Measurements from ENCODE around the gene OSMR.

OSMR gene

DNA sequence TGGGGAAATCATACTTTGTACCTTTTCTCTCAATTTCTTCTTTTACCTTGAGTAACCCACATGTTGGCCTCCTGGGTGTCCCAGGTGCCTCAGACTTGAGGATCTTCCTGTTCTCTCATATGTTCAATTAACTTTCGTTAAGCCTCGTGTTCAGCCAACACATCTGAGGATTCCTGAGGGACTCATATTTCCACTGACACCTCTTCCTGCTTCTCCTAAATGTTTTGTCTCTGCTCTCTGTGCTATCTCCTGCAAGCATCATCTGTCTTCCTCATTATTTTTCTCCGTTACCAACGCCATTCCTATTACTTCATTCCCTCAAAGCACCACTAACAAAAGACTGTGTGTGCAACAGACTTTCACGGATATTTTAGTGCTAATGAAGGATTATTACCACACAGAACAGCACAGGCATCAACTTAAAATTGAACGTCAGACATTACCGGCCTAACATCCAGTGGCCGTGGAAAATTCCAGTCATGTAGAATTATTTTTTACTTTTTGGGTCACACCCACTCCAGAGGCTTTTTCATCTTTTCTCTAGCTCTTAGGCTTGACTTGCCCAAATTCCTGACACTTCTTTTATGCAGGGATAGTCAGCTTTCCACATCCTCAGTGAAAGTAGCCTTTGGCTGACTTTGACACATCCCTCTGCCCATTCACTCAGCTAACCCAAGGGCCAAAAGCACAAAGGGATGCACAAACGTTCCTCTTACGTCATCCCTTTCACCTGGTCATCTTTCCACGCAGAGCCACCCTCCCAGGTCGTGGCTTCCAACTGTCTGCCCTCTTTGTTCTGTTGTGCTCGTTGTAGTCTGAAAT lies 46.0 kb upstream of the OSMR start:
- Histone ChIP-seq H3K9me3 (ENCODE audit: insufficient read depth, low read depth, low read length) (no peaks in the 10 kb centered on the region), H3K27me3 (ENCODE audit: insufficient read depth, low read length, poor library complexity, severe bottlenecking) (no peaks in the 10 kb centered on the region), H3K4me1 (ENCODE audit: insufficient read depth, low read length, poor library complexity, severe bottlenecking) (no peaks in the 10 kb centered on the region), H3K9me2 (replicated peaks; ENCODE audit: low read depth, low read length) (no peaks in the 10 kb centered on the region), H2AFZ (ENCODE audit: low read length) (no peak overlapping the region), H3K4me2 (ENCODE audit: low read depth, low read length, poor library complexity, severe bottlenecking) (no peak overlapping the region), H3K9ac (ENCODE audit: low read depth, low read length, poor library complexity, severe bottlenecking) (no peak overlapping the region), H4K20me1 (ENCODE audit: insufficient read depth, low read length, poor library complexity, severe bottlenecking) (no peaks in the 10 kb centered on the region), H3K36me3 (ENCODE audit: insufficient read depth, low read length) (no peaks in the 10 kb centered on the region), H3K79me2 (ENCODE audit: insufficient read depth, low read length) (no peaks in the 10 kb centered on the region), H3K4me3 (ENCODE audit: low read length, poor library complexity, severe bottlenecking) (no peak overlapping the region), H3F3A (ENCODE audit: low read depth) (no peaks in the 10 kb centered on the region)
- TF ChIP-seq, protein P1, sequence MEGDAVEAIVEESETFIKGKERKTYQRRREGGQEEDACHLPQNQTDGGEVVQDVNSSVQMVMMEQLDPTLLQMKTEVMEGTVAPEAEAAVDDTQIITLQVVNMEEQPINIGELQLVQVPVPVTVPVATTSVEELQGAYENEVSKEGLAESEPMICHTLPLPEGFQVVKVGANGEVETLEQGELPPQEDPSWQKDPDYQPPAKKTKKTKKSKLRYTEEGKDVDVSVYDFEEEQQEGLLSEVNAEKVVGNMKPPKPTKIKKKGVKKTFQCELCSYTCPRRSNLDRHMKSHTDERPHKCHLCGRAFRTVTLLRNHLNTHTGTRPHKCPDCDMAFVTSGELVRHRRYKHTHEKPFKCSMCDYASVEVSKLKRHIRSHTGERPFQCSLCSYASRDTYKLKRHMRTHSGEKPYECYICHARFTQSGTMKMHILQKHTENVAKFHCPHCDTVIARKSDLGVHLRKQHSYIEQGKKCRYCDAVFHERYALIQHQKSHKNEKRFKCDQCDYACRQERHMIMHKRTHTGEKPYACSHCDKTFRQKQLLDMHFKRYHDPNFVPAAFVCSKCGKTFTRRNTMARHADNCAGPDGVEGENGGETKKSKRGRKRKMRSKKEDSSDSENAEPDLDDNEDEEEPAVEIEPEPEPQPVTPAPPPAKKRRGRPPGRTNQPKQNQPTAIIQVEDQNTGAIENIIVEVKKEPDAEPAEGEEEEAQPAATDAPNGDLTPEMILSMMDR (conservative IDR thresholded peaks at IDR 0.05; ENCODE audit: low read length): no peak
- TF ChIP-seq EZH2phosphoT487 (IDR thresholded peaks at IDR 0.05; ENCODE audit: borderline replicate concordance): no peak

DNA sequence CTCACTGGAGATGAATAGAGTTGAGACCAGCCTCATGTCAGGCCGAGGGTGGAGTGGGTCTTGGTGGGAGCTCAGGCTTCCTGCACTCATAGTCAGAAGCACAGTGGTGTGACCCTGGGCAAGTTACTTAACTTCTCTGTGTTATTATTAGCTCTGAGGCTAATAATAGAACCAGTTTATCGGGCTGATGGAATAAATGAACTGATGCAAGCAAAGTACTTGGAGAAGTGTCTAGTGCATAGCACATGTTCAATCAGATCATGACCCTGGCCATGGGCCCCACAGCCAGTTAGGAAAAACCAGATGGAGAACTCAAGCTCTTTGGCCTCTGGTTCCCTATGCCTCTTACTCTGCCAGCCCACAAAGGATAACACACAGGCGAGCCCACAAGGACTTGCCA lies 45.3 kb upstream of the OSMR start:
- no peaks in the 10 kb centered on the region for H3F3A ChIP-seq (ENCODE audit: low read depth)
- no peaks in the 10 kb centered on the region for H3K36me3 ChIP-seq (ENCODE audit: insufficient read depth, low read length)
- H3K9ac ChIP-seq (ENCODE audit: low read depth, low read length, poor library complexity, severe bottlenecking): no peak overlapping the region
- H3K4me3 ChIP-seq (ENCODE audit: low read length, poor library complexity, severe bottlenecking): no peak overlapping the region
- no peak overlapping the region for H2AFZ ChIP-seq (ENCODE audit: low read length)
- H3K4me1 ChIP-seq (ENCODE audit: insufficient read depth, low read length, poor library complexity, severe bottlenecking): no peaks in the 10 kb centered on the region
- no peak for TF ChIP-seq EZH2phosphoT487 (IDR thresholded peaks at IDR 0.05; ENCODE audit: borderline replicate concordance)
- TF ChIP-seq, protein P1 (conservative IDR thresholded peaks at IDR 0.05; ENCODE audit: low read length): no peak
- no peaks in the 10 kb centered on the region for H3K9me3 ChIP-seq (ENCODE audit: insufficient read depth, low read depth, low read length)
- H3K27me3 ChIP-seq (ENCODE audit: insufficient read depth, low read length, poor library complexity, severe bottlenecking): no peaks in the 10 kb centered on the region
- H3K9me2 ChIP-seq (replicated peaks; ENCODE audit: low read depth, low read length): no peaks in the 10 kb centered on the region
- H3K4me2 ChIP-seq (ENCODE audit: low read depth, low read length, poor library complexity, severe bottlenecking): no peak overlapping the region
- H4K20me1 ChIP-seq (ENCODE audit: insufficient read depth, low read length, poor library complexity, severe bottlenecking): no peaks in the 10 kb centered on the region
- H3K79me2 ChIP-seq (ENCODE audit: insufficient read depth, low read length): no peaks in the 10 kb centered on the region

DNA sequence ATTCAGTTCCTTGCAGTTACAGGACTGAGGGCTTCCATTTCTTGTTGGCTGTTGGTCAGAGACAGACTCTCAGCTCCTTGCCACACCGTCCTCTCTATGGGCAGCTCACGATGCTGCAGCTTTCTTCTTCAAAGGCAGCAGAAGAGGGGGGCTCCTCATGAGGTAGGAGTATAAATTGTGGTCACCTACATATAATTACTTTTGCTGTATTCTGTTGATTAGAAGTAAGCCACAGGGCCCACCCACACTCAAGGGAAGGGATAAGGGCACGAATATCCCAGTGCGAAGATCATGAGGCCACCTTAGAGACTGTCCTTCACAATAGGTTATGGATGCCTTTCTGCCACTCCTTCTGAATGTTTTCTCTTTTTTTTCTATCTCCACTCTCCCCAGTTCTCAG lies 43.7 kb upstream of the OSMR start:
- H3K9me3 ChIP-seq (ENCODE audit: insufficient read depth, low read depth, low read length): no peaks in the 10 kb centered on the region
- no peak overlapping the region for H2AFZ ChIP-seq (ENCODE audit: low read length)
- no peaks in the 10 kb centered on the region for H3K36me3 ChIP-seq (ENCODE audit: insufficient read depth, low read length)
- H4K20me1 ChIP-seq (ENCODE audit: insufficient read depth, low read length, poor library complexity, severe bottlenecking): no peaks in the 10 kb centered on the region
- no peaks in the 10 kb centered on the region for H3F3A ChIP-seq (ENCODE audit: low read depth)
- no peaks in the 10 kb centered on the region for H3K4me1 ChIP-seq (ENCODE audit: insufficient read depth, low read length, poor library complexity, severe bottlenecking)
- no peaks in the 10 kb centered on the region for H3K79me2 ChIP-seq (ENCODE audit: insufficient read depth, low read length)
- TF ChIP-seq EZH2phosphoT487 (IDR thresholded peaks at IDR 0.05; ENCODE audit: borderline replicate concordance): no peak
- TF ChIP-seq, protein P1 (conservative IDR thresholded peaks at IDR 0.05; ENCODE audit: low read length): no peak
- H3K4me3 ChIP-seq (ENCODE audit: low read length, poor library complexity, severe bottlenecking): no peak overlapping the region
- H3K4me2 ChIP-seq (ENCODE audit: low read depth, low read length, poor library complexity, severe bottlenecking): no peak overlapping the region
- no peaks in the 10 kb centered on the region for H3K9me2 ChIP-seq (replicated peaks; ENCODE audit: low read depth, low read length)
- H3K27me3 ChIP-seq (ENCODE audit: insufficient read depth, low read length, poor library complexity, severe bottlenecking): no peaks in the 10 kb centered on the region
- no peak overlapping the region for H3K9ac ChIP-seq (ENCODE audit: low read depth, low read length, poor library complexity, severe bottlenecking)

All from Loucy (cell line).